GM12873 (cell line): Measurements from ENCODE around the gene COL5A1.

ENCODE experiments used
- CTCF ChIP-seq: IDR thresholded peaks from 2 replicates; pipeline ENCODE4 v1.5.1; 2012; ENCODE audit warnings: low read depth, mild to moderate bottlenecking, moderate library complexity, low read length, control low read depth; ENCODE audit not compliant: insufficient read depth; ENCODE audit errors: missing control alignments

COL5A1 gene

DNA sequence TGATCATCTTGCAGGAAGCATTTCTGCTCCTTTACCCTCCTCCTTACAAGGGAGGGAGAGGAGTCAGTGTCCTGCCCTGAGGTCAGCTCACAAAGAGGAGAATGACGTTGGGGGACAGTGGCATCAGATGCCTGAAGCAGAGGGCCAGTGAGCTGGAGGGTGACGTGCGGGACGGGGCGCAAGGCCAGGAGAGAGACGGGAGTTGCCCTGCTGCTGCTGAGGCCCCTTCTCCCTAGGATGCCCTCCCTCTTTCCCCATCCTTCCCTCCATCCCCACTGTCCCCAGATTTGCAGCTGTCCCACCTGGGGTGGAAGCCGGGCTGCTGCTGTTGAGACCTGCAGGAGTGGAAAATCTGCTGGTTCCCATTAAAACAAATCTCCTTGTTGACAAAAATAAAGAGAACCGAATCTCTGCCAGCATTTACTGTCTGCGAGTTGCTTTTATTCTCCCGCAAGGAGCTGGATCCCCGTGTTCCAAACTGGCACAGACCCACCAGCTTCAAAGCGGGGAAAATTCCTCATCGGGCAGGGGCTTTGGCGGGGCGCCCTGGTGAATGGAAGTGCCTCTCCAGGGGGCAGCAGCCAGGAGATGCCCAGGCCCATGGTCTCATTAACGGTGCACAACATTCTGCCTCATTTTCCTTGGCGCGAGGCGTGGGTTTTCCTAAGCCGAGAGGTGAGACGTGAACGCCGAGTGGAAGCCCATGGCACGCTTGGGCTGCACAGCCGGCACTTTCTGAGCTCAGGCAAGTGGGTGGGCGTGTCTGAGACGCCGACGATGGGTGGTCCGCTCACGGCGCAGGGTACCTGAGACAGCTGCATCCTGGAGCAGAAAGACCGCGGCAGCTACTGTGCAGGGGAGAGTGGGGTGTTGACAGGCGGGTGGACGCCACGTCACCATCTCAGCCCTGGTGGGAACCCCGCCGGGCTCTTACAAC, 13.9 kb upstream of the COL5A1 start:
- TF ChIP-seq CTCF, result no peak

DNA sequence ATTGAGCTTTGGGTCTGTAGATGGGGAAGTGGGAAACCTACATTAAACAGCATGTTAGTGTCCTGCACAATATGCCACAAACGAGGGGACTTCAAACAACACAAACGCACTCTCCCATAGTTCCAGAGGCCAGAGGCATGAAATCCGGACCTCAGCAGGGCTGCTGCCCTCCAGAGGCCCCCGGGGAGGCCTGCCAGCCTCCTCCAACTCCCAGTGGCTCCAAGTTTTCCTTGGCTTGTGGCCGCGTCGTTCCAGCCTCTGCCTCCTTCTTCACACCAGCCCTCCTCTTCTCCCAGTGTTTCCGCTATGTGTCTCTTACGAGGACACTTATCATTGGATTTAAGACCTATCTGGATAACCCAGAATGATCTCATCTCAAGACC, 13.3 kb upstream of the COL5A1 start:
- TF ChIP-seq CTCF, result no peak

GRCh38 chr9:134629061-134629585, 12.5 kb upstream of the COL5A1 start:
- no peak for TF ChIP-seq CTCF

- TF ChIP-seq CTCF, result no peak
Measured at GRCh38 chr9:134629586-134630392, 11.8 kb upstream of the COL5A1 start.

DNA sequence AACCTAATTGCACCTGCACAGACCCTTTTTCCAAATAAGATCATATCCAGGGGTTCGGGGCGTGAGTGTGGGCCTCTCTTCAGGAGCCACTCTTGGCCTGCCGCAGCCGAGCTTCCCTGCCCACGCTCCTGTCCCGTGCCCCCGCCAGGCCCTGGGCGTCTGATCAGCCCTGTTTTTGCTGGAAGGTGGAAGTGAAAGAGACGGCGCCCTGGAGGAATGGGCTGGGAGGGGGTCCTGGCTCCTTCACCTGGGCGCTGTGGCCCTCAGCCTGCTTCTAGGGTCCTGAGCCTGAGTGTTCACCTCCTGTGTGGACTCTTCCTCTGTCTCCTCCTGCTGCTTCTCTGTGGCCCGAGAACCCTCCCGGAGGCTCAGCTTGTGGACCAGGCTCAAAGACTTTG, 11.2 kb upstream of the COL5A1 start:
- TF ChIP-seq CTCF, result no peak

DNA sequence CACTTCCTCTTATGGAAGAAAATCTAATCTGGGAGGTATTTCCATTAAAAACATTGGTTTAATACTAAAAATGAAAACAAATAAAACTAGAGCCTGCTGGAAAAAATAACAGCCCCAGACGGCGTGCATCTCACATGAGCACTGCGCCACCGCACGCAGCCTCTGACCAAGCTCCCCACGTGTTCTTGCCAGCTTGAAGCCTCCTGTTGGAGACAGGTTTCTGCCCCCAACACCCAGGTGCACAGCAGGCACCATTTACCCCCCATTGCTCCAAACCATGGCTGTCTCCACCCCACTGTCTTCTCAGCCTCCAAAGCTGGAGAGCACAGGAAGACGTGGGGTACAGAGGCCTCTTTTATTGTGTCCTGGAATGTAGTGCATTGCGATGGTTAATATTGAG, 10.7 kb upstream of the COL5A1 start:
- TF ChIP-seq CTCF, result no peak

- TF ChIP-seq CTCF, result no peak
Measured at GRCh38 chr9:134631881-134632280, 9.7 kb upstream of the COL5A1 start.
